Measurements from ENCODE around the gene THEM5.

DNA sequence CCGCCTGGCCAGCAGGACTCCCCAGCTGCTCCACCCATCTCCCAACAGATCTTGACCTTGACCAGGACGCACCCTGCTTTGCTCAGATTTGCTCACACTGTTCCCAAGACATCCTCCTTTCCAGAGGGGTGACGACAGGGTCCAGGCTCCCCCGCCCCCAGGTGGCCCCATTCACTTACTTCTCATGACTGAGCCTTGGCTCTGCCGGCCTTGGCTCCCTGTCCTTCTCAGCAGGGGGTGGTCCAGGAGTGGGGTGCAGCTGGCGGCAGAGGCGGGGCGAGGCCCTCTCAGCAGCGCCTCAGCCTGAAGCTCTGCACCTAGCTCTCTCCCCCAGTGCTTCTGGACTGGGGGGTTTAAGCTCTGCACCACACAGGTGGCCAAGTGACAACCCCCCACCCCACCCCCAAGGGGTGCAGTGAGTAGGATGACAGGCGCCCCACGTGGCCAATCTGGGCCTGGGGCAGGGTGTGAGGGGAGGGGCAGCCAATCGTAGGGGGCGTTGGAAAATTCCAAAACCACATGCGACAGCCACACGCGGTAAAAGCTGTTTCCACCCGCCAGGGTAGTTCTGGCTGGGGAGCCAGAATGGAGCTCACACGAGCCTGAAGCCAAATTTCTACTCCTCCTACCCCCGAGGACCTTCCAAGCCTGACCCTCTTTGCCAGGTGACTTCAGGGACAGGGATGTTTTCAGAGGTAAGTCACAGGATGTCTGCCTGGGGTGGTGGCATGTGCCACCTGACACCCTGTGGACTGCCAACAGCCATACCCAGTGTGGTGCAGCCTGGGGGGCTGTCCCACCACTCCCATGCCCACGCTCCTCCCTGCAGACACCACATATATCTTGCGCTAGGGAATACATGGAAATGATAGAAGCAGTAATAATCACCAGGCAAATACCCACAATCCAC lies 27.5 kb downstream of the THEM5 start:
- TF ChIP-seq, protein P1, sequence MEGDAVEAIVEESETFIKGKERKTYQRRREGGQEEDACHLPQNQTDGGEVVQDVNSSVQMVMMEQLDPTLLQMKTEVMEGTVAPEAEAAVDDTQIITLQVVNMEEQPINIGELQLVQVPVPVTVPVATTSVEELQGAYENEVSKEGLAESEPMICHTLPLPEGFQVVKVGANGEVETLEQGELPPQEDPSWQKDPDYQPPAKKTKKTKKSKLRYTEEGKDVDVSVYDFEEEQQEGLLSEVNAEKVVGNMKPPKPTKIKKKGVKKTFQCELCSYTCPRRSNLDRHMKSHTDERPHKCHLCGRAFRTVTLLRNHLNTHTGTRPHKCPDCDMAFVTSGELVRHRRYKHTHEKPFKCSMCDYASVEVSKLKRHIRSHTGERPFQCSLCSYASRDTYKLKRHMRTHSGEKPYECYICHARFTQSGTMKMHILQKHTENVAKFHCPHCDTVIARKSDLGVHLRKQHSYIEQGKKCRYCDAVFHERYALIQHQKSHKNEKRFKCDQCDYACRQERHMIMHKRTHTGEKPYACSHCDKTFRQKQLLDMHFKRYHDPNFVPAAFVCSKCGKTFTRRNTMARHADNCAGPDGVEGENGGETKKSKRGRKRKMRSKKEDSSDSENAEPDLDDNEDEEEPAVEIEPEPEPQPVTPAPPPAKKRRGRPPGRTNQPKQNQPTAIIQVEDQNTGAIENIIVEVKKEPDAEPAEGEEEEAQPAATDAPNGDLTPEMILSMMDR (conservative IDR thresholded peaks at IDR 0.05 in 1 of 2, IDR thresholded peaks at IDR 0.05 in 1 of 2; ENCODE audit: extremely low read depth in 1 of 2, insufficient read depth in 1 of 2, low read depth in 1 of 2, low read length in 2 of 2), result no peak
- no peak for TF ChIP-seq EZH2 (IDR thresholded peaks at IDR 0.05; ENCODE audit: borderline replicate concordance, low read length)

Data from mammary epithelial cell (primary cell).